Retina (tissue), 1 donor: Measurements from ENCODE around the gene C2orf92.
"Not testable (repeated sequence)": the region's sequence is repeated elsewhere in the genome, so short reads cannot be mapped to it uniquely, and the experiment has no call there.

ENCODE experiments used
- DNase-seq: peaks from one replicate; pipeline ENCODE4 v3.0.0-alpha.2; 2016

Gene C2orf92

GRCh38 chr2:97669448-97669847 is at the start of gene C2orf92:
Gene C2orf92 (plus strand): TSS chr2:97669713. CDS start chr2:97669789, 76 bp downstream.
- no peak for DNase-seq

GRCh38 chr2:97620492-97620891 is 49.0 kb upstream of the C2orf92 start:
- DNase-seq: not testable (repeated sequence)

GRCh38 chr2:97622976-97623375 is 46.5 kb upstream of the C2orf92 start:
- DNase-seq: not testable (repeated sequence)

DNA sequence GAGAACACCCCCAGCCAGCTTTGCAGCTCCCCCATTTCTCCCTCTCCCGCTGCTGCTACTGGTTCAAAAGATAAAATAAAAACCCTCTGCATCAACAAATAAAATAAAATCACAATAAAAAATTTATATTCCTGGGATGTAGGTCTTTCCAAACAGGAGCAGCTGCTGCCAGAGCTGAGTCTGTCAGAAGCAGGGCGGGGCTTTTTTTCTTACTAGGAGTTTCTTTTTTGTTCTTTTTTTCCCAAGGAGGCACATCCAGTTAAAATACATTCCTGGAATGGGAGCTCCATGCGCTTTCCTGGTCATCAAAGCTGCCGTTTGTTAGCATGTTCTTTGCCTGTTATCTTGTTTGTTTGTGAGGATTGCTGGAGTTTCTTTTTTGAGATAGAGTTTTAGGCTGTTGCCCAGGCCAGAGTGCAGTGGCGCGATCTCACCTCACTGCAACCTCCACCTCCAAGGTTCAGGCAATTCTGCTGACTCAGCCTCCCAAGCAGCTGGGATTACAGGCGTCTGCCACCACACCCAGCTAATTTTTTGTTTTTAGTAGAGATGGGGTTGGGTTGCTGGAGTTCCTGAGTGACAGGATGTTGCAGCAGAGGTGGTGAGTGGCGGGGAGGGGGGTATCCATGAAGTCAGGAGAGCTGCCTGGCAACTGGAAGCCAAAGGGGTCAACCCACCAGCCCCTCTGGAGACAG is 44.0 kb upstream of the C2orf92 start:
- not testable (repeated sequence) for DNase-seq

DNA sequence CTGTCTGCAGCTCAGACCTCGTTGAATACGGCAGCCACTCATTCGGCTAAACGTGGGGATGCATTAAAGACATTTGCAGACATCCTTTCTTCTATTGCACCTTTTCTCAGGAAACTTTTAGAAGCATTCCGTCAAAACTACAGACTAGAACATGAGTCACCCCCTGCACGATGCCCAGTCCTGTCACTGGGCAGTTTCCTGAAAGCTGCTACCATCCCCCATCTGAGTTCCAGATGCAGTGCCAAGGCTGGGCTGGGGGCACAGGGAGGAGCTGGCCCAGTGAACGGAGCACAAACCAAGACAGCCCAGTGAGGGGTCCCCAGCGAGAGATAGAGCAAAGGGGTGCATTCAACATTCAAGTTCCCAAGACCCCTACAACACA is 43.5 kb upstream of the C2orf92 start:
- not testable (repeated sequence) for DNase-seq

DNA sequence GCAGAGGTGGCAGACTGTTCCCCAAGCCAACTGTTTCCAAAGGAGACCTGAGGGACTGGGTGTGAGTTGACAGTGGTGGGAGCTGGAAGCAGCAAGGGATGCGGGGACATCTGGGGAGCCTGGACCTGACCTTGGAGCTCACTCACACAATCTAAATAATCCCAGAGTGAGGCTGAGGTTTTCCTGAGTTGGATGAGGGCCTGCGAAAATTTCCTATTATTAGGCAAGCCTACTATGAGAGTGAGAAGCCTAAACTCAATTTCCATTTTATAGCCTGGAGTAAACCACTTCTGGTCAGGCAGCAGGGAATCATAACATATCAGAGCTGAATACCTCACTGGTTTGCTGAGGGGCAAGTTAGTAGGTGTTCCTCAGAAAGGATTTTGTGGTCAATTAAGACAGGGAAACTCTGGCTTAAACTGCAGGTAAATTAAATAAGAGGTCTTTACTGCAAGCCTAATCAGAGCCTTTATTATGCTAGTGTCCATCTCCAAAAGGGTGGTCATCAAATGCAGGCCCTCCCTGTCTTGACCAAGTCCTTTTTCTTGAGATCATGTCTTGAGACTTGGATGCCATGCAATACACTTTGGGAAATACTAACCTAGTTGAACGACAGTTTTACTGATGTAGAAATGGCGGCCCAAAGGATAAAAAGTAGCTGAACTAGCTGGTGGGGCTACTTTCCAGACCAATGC is 25.3 kb upstream of the C2orf92 start:
- DNase-seq: no peak

GRCh38 chr2:97645112-97645694 is 24.3 kb upstream of the C2orf92 start:
- no peak for DNase-seq

GRCh38 chr2:97645695-97646629 is 23.6 kb upstream of the C2orf92 start, which contains the start of gene COX5B:
Gene COX5B (plus strand): TSS chr2:97646062. CDS start chr2:97646087, 25 bp downstream.
- peak; percentile 96 for DNase-seq

- DNase-seq: no peak
Measured at GRCh38 chr2:97646977-97647376, 22.5 kb upstream of the C2orf92 start.

DNA sequence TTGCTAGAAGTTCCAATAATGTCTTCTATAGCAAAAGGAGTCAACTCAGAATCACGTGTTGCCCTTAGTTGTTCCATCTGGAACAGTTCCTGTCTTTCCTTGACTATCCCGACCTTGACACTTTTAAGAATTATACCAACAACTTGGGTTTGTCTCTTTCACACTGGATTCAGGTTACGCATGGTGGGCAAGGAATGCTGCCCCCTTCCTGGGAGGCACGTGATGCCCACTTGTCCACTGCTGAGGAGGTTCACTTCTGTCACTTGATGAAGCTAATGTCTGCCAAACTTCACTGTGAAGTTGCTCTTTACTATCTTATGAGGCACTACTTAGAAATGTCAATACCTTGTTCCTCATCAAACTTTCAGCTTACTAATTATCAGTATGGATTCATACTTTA is 18.4 kb upstream of the C2orf92 start:
- no peak for DNase-seq

DNA sequence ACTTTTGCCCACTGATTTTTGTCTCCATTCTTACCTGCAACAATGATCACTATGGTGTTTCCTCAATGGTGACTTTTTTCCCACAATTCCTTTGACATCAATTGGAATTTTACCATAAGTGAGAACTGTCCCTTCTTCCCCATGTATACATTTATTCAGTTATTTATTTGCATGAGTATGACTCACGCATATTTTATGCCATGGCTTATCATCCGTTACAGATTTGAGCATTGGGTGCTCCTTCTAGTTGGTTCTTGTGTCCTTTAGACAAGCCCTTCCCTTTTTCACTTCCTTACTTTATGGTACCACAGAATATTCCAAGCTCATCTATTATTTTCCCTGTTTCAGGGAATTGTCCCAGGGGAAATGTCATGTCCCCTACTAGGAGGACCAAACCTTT is 16.0 kb upstream of the C2orf92 start:
- DNase-seq: no peak

- no peak for DNase-seq
Measured at GRCh38 chr2:97653874-97654273, 15.6 kb upstream of the C2orf92 start.

DNA sequence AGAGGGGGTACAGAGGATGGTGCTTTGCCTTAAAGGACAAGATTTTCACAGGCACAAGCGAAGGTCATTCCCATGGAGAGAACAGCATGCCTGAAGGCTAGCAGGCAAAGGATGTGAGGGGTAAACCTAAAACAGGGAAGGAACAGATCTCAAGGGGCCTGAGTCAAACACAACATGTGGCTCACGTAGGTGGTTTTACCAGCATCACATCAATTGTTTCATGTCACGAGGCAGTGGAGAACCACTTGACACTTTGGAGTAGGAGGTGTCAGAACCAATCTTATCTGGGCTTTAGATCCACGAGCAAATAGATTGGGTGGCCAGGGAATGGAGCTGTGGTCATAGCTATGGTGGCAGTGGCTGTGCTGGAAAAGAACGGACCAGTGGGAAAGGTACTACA is 15.2 kb upstream of the C2orf92 start:
- no peak for DNase-seq

GRCh38 chr2:97654791-97655190 is 14.7 kb upstream of the C2orf92 start:
- no peak for DNase-seq

- DNase-seq: no peak
Measured at GRCh38 chr2:97656129-97656755, 13.3 kb upstream of the C2orf92 start.

DNA sequence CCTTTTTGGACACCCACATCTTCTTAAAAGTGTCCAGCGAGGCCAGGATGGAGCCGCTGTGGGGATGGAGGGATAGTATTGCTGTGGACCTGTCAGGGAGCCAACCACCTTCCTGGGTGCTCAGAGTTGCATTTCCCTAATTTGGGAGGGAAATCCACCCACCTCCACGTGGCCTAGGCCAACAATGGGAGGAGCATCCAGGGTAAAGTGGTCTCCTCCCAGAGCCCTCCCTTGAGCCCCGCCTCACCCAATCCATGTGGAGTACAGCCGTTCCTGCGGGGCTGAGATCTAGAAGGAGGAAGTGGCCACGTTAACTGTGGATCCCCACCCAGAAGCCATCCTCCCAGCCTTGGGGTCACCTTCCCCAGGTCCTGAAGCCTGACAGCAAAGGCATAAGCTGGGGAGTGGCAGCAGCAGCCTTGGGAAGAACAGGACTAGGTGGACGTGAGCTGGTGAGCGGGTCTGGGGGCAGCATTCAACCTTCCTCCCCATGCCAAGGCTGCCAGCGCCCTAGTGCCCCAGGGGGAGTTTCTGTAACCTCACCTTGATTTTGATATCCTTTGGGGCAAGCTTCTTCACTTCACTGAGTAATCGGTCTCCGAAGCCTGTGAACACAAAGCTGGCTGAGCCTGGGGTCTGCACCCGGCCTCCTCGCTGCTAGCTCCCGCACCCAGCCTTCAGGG is 12.5 kb upstream of the C2orf92 start:
- no peak for DNase-seq

- no peak for DNase-seq
Measured at GRCh38 chr2:97657986-97658690, 11.4 kb upstream of the C2orf92 start.

- no peak for DNase-seq
Measured at GRCh38 chr2:97658691-97659157, 10.8 kb upstream of the C2orf92 start.

GRCh38 chr2:97659256-97660043 is 10.1 kb upstream of the C2orf92 start:
- no peak for DNase-seq
